Endothelial cell (in vitro differentiated cells): Measurements from ENCODE around the gene RPS6KB2. TPM values are rescaled to one million over a fixed set of nuclear protein-coding genes. Genes with fewer than 3 reads are reported as not detected.

Source experiments
- DNase-seq: peaks from one replicate; pipeline ENCODE4 v3.0.0; 2021; ENCODE audit warnings: low spot score
- H3K27ac Mint-ChIP-seq: one replicate; pipeline ENCODE4 v1.8.0; 2021; ENCODE audit warnings: mixed read lengths, inconsistent platforms; ENCODE audit not compliant: unreplicated experiment
- H3K27me3 Mint-ChIP-seq: one replicate; pipeline ENCODE4 v1.8.0; 2021; ENCODE audit warnings: mild to moderate bottlenecking, moderate library complexity, mixed read lengths, inconsistent platforms; ENCODE audit not compliant: unreplicated experiment
- H3K36me3 Mint-ChIP-seq: one replicate; pipeline ENCODE4 v1.8.0; 2021; ENCODE audit warnings: mild to moderate bottlenecking, low read depth, mixed read lengths, inconsistent platforms; ENCODE audit not compliant: unreplicated experiment
- H3K4me1 Mint-ChIP-seq: one replicate; pipeline ENCODE4 v1.8.0; 2021; ENCODE audit warnings: mild to moderate bottlenecking, mixed read lengths, inconsistent platforms; ENCODE audit not compliant: unreplicated experiment
- H3K4me3 Mint-ChIP-seq: one replicate; pipeline ENCODE4 v1.8.0; 2021; ENCODE audit warnings: mild to moderate bottlenecking, mixed read lengths, inconsistent platforms; ENCODE audit not compliant: unreplicated experiment
- H3K9me3 Mint-ChIP-seq: one replicate; pipeline ENCODE4 v1.8.0; 2021; ENCODE audit warnings: mixed read lengths, inconsistent platforms; ENCODE audit not compliant: unreplicated experiment
- CTCF ChIP-seq: fragments of 200-600 bp; sonication (generic); IDR thresholded peaks from one replicate; pipeline ENCODE4 v1.5.0; 2021; ENCODE audit warnings: antibody characterized with exemption; ENCODE audit not compliant: unreplicated experiment
- total RNA-seq: library from RNA; stranded (reverse); fragmentation: NEBNext Ultra II Directional; extraction: Animal tissue kit (Norgen Biotek cat#: 25700); gene quantifications from one replicate; pipeline ENCODE4 v1.2.1, GENCODE V29; 2021; ENCODE audit not compliant: unreplicated experiment

RPS6KB2 gene
- total RNA-seq, 1 donor from 2014 or later: 44.2 TPM

- Mint-ChIP-seq H3K4me3 (peak within 1 kb of the TSS; percentile 72), H3K9me3 (no peaks in the 10 kb centered on the region), H3K36me3 (peaks cover 15% of the 10 kb centered on the region), H3K4me1 (peaks cover 14% of the 10 kb centered on the region), H3K27ac (peak within 1 kb of the TSS; percentile 42), H3K27me3 (peaks cover 29% of the 10 kb centered on the region)
- no peak for DNase-seq
- no peak for TF ChIP-seq CTCF
Measured at GRCh38 chr11:67437082-67437808, 9.0 kb downstream of the RPS6KB2 start, which contains the start of gene PTPRCAP. TSS of gene PTPRCAP (minus strand) at chr11:67437682. CDS start at chr11:67437619, 63 bp downstream.

GRCh38 chr11:67437809-67438157 is 9.5 kb downstream of the RPS6KB2 start:
- no peak overlapping the region for H3K4me3 Mint-ChIP-seq
- peaks cover 28% of the 10 kb centered on the region for H3K27me3 Mint-ChIP-seq
- no peak overlapping the region for H3K27ac Mint-ChIP-seq
- peaks cover 15% of the 10 kb centered on the region for H3K36me3 Mint-ChIP-seq
- H3K4me1 Mint-ChIP-seq: peaks cover 16% of the 10 kb centered on the region
- H3K9me3 Mint-ChIP-seq: no peaks in the 10 kb centered on the region
- TF ChIP-seq CTCF: no peak
- DNase-seq: no peak

GRCh38 chr11:67438158-67438902 is 10.0 kb downstream of the RPS6KB2 start:
- H3K9me3 Mint-ChIP-seq: no peaks in the 10 kb centered on the region
- TF ChIP-seq CTCF: no peak
- no peak overlapping the region for H3K4me3 Mint-ChIP-seq
- peaks cover 16% of the 10 kb centered on the region for H3K4me1 Mint-ChIP-seq
- DNase-seq: no peak
- peaks cover 15% of the 10 kb centered on the region for H3K36me3 Mint-ChIP-seq
- H3K27me3 Mint-ChIP-seq: peaks cover 28% of the 10 kb centered on the region
- H3K27ac Mint-ChIP-seq: no peak overlapping the region

- Mint-ChIP-seq H3K4me1 (peaks cover 16% of the 10 kb centered on the region), H3K27ac (peak overlapping the region; percentile 64), H3K36me3 (peaks cover 15% of the 10 kb centered on the region), H3K27me3 (peaks cover 30% of the 10 kb centered on the region), H3K9me3 (no peaks in the 10 kb centered on the region), H3K4me3 (peak overlapping the region; percentile 42)
- no peak for DNase-seq
- no peak for TF ChIP-seq CTCF
Measured at GRCh38 chr11:67439321-67440228, 11.3 kb downstream of the RPS6KB2 start.
